Activated CD4-positive, alpha-beta T cell treated with anti-CD3 and anti-CD28 coated beads for 1 hour (primary cell): ENCODE data around the gene CKAP2.
"Not testable (repeated sequence)": the region's sequence is repeated elsewhere in the genome, so short reads cannot be mapped to it uniquely, and the experiment has no call there.

Source experiments
- DNase-seq: peaks from one replicate; pipeline ENCODE4 v3.0.0-alpha.2; 2020

CKAP2 gene, protein sequence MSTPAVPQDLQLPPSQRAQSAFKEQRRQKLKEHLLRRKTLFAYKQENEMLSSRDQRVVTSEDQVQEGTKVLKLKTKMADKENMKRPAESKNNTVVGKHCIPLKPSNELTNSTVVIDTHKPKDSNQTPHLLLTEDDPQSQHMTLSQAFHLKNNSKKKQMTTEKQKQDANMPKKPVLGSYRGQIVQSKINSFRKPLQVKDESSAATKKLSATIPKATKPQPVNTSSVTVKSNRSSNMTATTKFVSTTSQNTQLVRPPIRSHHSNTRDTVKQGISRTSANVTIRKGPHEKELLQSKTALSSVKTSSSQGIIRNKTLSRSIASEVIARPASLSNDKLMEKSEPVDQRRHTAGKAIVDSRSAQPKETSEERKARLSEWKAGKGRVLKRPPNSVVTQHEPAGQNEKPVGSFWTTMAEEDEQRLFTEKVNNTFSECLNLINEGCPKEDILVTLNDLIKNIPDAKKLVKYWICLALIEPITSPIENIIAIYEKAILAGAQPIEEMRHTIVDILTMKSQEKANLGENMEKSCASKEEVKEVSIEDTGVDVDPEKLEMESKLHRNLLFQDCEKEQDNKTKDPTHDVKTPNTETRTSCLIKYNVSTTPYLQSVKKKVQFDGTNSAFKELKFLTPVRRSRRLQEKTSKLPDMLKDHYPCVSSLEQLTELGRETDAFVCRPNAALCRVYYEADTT

DNA sequence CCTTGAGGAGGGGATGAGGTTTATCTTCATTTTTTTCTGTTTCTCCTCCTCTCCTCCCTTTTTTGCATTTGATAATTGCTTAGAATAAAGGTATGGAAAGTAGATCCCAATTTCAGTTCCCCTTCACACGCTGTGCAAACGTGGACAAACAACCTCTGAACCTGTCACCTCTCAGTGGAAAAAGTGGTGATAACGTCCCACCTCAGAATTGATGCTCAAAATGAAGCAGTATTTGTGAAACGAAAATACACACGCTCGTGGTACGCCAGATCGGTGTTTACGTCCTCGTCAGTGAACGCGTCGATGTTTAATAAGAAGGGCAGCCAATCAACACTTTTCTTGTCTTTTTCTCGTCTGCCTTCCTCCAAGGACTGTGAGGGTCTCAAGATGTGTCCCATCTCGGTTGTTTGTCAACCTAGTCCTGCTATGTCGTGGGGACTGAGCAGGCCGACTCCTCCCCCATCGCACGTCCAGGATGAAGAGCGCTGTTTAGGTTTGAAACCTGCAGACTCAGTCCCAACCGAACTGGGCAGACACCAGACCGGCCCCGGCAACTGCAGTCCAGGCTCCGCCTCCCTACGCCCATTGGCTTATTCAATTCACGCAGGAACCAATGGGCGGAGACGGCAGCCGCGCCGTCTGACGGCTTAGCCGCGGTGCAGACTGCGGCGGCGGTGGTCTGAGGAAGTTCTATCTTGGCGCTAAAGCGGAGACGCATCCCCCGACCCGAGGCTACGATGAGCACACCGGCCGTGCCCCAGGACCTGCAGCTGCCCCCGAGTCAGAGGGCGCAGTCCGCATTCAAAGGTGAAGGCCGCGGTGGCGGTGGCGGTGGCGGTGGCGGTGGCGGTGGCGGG, at the start of gene CKAP2:
CKAP2 (plus strand) TSS at position 659 of the 857 bp plus-strand sequence; CDS start at position 738, 79 bp downstream.
- peak; percentile 88 for DNase-seq

DNA sequence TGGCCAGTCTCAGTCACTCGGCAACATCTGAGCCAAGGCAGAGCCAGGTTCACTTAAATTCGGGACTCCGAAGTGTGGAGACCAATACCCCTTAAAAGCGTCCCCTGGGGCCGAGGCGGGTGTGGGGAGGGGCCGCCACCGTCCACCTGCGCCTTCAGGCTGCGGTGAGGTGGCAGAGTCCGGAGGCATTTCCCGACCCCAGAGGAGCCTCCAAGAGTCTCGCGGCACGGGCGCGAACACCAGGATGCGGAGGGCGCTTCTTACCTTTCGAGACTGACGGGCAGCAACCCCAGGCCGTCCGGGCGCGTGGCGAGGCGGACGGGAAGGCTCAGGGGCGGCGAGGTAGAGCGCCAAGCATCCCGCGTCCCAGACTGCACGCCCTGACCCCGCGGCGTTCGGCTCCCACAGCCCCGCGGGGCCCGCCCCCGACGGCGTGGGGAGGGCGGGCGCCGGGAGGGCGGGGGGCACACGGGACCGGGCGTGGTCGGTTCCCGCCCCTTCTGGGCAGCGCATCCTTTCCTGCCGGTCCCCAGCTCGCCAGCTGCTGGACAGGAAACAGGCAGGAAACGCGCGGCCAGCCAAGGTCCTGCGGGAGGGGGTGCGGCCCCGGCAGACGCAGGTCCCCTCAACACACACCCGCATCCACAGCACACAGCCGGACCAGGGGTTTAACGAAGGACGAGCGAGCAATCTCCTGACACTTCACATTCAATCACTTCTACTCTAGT, 49.3 kb upstream of the CKAP2 start, which contains the start of gene THSD1:
THSD1 (minus strand) TSS at position 406 of the 728 bp plus-strand sequence. CDS start 3,572 bp downstream, outside the sequence.
- no peak for DNase-seq

DNA sequence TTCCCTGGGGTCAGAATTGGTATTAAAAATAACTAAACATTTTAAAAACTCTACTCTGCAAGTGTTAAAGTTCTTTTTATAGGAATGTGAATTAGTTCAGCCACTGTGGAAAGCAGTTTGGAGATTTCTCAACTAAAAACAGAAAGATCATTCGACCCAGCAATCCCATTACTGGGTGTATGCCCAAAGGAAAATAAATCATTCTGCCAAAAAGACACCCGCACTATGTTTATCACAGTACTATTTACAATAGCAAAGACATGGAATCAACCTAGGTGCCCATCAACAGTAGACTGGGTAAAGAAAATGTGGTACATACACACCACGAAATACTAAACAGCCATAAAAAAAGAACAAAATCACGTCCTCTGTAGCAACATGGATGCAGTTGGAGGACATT, 48.6 kb upstream of the CKAP2 start:
- DNase-seq: no peak

DNA sequence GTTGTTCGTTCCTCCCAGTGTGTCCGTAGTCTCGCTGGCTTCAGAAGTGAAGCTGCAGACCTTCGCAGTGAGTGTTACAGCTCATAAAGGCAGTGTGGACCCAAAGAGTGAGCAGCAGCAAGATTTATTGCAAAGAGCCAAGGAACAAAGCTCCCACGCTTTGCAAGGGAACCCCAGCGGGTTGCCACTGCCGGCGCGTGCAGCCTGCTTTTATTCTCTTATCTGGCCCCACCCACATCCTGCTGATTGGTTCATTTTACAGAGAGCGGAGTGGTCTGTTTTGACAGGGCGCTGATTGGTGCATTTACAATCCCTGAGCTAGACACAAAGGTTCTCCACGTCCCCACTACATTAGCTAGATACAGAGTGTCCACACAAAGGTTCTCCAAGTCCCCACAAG, 47.8 kb upstream of the CKAP2 start:
- DNase-seq: not testable (repeated sequence)

DNA sequence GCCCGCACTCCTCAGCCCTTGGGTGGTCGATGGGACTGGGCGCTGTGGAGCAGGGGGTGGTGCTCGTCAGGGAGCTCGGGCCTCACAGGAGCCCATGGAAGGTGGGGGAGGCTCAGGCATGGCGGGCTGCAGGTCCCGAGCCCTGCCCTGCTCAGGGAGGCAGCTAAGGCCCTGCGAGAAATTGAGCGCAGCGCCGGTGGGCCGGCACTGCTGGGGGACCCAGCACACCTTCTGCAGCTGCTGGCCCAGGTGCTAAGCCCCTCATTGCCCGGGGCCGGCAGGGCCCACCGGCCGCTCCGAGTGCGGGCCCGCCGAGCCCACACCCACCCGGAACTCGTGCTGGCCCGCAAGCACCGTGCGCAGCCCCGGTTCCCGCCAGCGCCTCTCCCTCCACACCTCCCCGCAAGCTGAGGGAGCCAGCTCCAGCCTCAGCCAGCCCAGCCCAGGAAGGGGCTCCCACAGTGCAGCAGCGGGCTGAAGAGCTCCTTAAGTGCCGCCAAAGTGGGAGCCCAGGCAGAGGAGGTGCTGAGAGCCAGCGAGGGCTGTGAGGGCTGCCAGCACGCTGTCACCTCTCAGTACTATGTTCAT, 47.1 kb upstream of the CKAP2 start:
- not testable (repeated sequence) for DNase-seq

DNA sequence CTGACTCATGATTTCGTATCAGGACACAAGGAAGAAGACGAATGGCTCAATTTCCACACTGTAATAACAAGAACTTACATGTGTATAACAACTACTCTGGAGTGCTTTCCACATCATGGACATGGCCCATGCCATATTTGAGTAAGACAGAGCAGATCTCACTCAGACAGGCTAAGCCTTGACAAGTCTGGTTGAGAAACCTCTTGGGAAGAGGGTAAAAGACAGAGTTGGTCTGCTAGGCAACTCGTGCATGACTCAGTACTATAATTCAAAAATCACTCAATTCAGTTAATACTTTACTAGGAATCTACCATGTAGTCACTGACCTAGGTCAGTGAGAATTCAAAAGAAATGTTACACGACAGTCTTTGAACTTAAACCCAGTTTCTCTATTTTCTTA, 43.6 kb upstream of the CKAP2 start:
- DNase-seq: no peak

DNA sequence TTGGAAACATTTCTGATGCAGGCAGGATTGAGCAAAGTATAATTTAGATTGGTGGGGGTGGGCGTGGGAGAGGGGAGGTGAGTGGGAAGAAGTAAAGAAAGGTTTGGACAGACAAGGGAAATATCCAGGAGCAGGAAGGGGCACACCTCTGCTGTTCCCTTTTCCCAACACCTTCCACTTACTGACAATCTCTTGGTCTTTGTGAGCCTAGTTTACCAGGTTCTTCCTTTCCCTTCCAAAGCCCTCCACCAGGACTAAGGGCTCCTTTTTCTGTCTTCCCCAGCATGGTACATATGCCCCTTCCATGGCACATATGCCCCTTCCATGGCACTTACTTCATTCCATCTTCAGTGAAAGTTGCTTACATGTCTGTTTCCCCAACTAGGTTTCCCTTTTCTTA, 43.1 kb upstream of the CKAP2 start:
- no peak for DNase-seq

DNA sequence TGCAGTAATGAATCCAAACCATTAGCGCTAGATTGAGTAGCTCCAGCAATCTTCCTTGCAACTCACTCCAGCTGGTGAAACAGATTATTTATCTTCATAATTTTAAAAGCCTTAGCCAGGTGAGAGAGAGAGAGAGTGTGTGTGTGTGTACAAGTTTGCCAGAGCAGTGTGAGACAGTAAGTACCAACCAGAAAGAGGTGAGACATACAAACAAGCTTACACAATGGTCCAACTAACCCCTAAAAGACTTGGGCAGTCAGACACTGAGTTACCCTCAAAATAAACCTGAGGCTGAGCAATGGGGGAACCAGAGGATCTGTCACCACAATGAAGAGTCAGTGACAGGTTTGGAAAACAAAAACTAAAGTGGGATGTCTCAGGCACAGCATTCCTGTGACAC, 41.2 kb upstream of the CKAP2 start:
- no peak for DNase-seq

DNA sequence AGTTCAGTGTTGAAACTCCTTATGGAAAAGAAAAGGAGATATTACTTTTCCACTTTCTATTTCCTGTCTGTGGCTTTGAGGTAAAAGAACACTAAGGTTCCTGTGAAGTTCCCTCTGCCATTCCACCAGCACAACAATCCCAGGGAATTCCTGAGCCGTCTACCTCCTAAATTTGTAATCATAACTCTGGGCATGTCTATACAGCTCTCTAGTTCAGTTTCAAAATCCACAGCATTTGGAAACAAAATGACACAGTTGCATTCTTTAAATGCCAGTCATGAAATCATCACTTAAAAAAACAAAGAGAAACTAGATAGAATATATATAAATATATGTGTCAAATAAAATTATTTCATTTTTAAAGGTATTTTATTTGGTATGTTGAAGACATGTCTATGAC, 40.3 kb upstream of the CKAP2 start:
- no peak for DNase-seq

DNA sequence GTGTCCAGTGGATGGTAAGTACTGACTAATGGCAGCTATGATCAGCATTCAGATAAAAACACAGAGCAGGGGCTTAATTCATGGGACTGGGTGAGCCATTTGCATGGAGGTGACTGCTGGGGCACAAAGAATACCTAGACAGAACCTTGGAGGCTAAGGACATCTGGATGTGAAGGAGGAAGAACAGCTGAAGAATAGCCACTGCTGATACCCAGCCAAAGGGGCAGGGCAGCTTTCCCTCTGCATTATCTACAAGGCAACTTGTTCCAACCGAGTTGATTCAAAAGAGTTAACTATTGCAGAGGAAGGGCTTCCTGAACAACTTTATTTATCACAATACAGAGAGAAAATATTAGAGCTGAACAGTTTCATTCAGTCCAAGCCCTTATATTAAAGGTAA, 36.2 kb upstream of the CKAP2 start:
- DNase-seq: no peak

DNA sequence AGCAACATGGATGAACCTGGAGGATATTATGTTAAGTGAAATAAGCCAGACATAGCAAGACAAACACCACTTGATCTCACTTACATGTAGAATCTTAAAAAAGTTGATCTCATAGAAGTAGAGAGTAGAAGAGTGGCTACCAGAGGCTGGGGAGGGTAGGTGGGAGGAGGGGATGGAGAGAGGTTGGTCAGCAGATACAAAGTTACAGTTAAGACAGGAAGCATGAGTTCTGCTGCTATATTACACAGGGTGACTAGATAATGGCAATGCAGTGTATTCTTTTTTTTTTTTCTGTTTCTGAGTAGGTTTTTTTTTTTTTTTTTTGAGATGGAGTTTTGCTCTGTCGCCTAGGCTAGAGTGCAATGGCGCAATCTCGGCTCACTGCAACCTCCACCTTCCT, 34.1 kb upstream of the CKAP2 start:
- no peak for DNase-seq

DNA sequence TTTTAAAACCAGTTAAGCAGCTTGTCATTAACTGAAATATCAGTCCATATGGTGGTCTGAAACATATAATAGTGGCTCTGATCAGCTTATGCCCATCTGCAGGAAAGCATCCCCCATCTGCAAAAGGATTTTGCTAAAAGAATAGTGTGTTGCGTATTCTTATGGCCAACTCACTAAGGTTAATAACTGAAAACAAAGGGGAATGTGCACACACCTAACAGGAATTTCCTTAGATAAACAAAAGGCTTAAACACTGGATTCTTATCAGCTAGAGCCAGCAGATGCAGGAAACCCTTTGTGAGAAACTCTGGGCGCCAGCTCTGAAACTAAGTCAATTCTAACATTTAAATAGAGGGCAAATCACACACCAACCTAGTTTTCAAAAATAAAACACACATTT, 27.0 kb upstream of the CKAP2 start:
- DNase-seq: no peak

DNA sequence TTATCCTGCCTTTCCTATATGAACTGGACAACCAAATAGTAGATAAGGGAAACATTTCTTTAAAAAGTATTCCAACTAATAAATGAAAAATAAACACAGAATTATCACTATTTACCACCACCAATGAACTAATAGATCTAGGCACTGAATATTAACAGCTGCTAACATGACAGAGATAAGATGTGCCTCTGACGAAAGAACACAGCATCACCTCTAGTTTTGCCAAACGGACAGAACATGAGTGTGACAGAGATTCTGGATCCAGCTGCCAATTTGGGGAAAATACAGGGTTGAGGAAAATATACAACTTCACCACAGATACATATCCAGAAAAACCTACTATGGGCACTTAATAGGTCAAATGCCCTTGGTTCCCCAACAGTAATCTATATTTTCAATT, 22.8 kb upstream of the CKAP2 start:
- DNase-seq: no peak

DNA sequence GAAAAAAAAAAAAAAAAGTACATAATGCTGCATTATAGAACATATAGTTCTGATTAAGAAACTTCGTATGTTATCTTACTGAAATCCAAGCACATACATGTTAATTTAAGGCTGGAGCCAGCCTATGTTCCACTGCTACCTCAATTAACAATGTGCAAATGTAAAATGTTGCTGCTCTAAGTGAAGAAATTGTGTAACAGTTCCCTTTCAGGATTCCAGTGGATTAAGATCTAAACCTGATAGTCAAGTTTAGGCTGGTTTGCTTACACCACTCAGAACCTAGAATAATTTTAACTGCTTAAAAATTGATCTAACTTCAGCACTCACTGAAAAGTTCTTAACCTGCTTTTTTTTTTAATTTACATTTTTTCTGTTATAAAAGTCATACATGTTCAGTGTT, 9.0 kb upstream of the CKAP2 start:
- DNase-seq: no peak

DNA sequence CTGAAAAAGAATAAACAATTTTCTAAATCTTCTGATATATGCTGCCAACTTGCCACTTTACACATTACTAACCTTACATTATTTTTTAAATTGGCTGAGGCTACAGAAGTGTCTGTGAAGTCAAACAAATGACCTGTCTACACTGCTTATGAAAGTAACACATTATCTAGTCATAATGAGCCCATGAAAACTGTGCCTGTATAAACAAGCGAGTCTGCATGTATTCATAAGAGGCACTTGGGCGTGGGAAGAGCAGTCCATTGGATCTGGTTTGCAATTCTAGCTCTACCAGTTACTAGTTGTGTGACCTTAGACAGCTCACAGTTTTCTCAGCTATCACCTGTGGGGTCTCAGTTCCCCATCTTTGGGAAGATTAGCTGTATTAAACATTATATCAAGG, 7.9 kb upstream of the CKAP2 start:
- DNase-seq: no peak

DNA sequence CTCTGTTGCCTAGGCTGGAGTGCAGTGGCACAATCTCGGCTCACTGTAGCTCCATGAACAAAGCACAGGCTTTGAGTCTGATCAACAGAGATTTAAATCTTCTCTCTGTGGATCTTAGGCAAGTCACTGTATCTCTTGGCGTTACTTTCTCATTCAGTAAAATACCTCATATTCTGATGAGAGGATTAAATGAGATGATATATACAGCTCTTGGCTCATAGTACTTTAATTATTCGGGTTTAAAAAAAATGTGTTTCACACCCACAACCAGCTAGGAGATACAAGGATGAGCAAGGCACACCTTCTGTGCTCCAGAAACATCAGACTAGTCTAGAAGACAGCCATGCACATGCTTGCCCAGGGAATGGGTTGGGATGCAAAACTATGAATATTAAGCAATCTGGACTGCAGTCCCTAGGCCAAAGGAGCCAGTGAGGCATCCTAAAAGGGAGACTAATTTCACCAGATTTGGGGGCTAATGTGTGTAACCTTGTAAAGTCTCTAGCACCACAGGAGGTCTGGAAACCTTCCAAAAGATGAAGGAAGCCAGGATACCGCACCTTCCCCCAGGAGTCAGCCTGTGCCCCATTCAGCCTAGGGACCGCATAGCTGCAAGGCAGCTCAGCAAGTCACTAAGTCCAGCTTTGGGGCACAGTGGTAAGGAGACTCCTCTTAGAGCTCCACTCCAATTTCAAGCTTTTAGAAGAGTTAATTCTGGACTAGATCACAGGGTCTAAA, 7.3 kb upstream of the CKAP2 start:
- no peak for DNase-seq

DNA sequence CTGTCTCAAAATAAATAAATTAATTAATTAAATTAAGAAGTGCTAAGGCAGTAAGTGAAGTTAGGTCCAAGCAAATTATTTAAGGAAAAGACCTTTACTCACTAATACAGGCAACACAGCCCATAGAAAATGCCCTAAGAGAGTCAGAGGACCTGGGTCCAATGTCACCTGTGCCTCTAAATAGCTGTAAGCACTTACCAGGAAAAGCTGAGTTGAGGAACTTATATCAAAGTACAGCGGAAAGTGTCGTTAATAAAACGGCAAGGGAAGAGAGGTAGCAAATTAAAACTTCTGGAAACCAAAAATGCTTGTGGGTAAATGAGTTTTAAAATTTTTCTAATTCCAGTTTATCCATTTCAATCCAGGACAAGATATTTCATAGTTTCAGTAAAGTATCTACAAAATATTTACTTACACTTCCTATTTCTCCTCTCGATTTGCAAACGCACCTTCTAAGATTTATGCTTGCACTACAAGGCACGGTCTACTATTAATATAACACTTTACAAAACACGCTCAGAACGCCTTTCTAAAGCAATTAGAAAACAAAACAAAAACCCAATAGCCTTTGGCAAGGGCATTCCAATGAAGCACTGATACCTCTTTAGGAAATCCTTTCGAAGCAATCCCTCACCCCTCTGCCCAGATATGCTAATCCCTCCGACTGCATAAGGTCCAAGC, 5.8 kb upstream of the CKAP2 start:
- DNase-seq: no peak

DNA sequence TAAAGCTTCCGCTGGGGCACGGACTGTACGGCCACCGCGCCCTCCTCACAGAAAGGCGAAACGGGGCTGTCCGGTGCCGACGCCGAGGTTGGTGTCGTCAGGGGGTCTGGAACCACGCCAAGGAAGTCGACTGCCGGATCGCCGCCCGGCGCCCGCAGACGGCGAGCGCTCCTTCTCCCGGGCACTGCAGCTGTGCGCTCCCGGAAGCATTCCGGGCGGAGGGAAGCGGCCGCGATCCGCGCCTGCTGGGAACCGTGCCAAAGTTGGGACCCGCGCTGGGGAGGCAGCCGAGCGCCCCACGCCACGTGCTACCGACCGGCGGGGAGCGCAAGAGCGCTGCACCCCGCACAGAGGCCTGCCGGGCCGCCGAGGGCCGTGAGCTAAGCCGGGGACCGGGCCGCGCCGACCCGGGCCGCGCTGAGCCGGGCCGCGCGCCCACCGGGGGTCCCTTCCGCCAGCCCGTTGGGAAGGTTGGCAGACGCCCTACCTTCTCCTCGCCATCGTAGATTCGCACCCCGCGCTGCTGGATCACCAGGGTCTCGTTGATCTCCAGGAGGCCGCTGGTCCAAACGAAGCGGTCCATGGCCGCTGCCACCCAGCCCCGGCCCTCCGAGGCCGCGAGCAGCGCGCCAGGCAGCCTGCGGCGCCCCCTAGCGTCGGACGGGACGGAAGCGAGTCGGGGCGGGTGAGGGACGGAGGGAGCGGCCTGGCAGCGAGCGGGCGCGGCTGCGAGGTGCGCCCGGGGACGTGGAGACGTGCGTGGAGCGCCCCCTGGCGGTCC, 5.1 kb upstream of the CKAP2 start, which contains the start of gene VPS36:
VPS36 (minus strand) TSS at position 623 of the 781 bp plus-strand sequence; CDS start at position 583, 40 bp downstream.
- peak; percentile 91 for DNase-seq

DNA sequence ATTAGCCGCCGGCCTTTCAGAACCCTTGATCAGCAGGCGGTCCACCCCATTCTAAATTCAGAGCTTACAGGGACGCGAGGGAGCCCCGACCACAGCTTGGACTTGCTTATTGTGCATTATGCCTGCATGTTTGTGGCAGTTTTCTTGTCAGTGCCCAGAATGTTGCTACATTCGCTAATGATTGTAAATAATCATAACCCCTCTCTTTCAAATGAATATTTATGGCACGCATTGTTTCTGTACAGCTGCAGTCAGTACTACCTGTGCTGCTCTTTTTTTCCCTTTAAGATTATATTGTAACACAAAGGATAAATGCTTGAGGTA, 4.5 kb upstream of the CKAP2 start:
- no peak for DNase-seq
